Brain microvascular endothelial cell (primary cell): ENCODE data around the gene RELL1.

Experiments used
- DNase-seq: peaks from one replicate; pipeline ENCODE4 v3.0.0-alpha.2; 2020
- H3K27ac ChIP-seq: fragments of 250-450 bp; sonication (Bioruptor Pico); 2 replicates; pipeline ENCODE4 v1.5.1; 2020; ENCODE audit warnings: mild to moderate bottlenecking, moderate library complexity
- H3K27me3 ChIP-seq: fragments of 250-450 bp; sonication (Bioruptor Pico); replicated peaks from 2 replicates; pipeline ENCODE4 v1.5.1; 2020; ENCODE audit warnings: mild to moderate bottlenecking
- H3K36me3 ChIP-seq: fragments of 250-450 bp; sonication (Bioruptor Pico); replicated peaks from 2 replicates; pipeline ENCODE4 v1.5.1; 2020; ENCODE audit warnings: mild to moderate bottlenecking
- H3K4me3 ChIP-seq: 2 replicates; pipeline ENCODE4 v1.5.1; 2011; ENCODE audit warnings: low read depth, mild to moderate bottlenecking, control low read depth, low read length, moderate library complexity
- in situ Hi-C: cut with HindIII; loops from 2 replicates; pipeline ENCODE4 v1.10.0; 2017; ENCODE audit warnings: low sequenced_read_pairs, low pct_ligation_motif_present
- TF ChIP-seq, protein P1 (sequence below): IDR thresholded peaks from 2 replicates; pipeline ENCODE4 v1.5.1; 2011; ENCODE audit warnings: low read depth, mild to moderate bottlenecking, moderate library complexity, low read length, control low read depth, inconsistent platforms; ENCODE audit errors: missing control alignments

The RELL1 gene

DNA sequence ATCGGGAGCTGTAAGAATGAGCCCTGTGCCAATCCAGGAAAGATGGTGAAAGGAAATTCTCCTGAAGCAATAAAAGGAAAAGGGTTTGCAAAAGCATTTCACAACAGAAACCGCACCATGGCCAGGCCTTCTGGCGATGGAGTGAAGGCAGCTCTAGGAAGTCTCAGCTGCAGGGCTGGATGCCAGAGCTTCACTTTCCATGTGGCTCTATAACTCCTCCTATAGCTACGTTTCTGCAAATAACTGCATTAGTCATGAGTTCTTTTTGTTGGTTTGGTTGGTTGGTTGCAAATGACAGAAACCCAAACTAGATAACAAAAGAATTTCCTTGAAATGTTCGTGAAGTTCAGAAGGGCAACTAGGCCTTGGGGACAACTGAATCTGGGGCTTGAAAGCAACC lies 84.6 kb downstream of the RELL1 start:
- in situ Hi-C loops = no loop called here
- Histone ChIP-seq H3K27me3 (no peaks in the 10 kb centered on the region), H3K4me3 (no peak overlapping the region), H3K36me3 (no peaks in the 10 kb centered on the region), H3K27ac (peak overlapping the region; percentile 24)
- TF ChIP-seq, protein P1, sequence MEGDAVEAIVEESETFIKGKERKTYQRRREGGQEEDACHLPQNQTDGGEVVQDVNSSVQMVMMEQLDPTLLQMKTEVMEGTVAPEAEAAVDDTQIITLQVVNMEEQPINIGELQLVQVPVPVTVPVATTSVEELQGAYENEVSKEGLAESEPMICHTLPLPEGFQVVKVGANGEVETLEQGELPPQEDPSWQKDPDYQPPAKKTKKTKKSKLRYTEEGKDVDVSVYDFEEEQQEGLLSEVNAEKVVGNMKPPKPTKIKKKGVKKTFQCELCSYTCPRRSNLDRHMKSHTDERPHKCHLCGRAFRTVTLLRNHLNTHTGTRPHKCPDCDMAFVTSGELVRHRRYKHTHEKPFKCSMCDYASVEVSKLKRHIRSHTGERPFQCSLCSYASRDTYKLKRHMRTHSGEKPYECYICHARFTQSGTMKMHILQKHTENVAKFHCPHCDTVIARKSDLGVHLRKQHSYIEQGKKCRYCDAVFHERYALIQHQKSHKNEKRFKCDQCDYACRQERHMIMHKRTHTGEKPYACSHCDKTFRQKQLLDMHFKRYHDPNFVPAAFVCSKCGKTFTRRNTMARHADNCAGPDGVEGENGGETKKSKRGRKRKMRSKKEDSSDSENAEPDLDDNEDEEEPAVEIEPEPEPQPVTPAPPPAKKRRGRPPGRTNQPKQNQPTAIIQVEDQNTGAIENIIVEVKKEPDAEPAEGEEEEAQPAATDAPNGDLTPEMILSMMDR = no peak
- peak; percentile 82 for DNase-seq

DNA sequence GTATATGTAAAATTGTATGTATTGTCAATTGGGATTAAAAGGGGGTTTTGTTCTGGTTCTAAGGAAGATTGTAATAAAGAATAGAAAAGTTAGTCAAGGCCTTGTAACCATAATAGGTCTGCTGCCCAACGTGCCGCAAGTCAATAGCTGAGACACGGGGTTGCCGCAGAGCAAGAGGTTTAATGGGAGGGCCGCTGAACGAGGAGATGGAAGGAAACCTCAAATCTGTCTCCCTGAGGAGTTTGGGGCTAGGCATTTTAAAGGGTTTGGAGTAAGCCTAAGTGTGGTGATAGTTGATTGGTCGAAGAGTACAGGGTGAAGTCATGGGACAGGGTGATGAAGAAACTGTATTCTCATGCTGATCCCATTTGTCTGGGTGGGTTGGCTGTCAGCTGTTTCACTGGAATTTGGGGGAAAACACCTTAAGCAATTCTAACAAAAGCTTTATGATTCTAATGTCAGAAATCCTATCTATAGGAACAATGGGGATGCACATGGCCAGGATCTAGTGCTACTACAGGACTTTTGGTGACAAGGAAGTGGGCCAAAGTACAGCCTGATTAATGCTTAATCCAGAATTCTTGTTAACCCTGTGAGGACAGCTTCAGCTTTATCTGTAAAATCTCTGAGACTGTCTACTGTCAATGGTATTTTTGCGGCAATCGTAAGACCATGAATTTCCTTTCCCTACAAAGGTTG lies 86.9 kb downstream of the RELL1 start:
- TF ChIP-seq, protein P1 = no peak
- H3K4me3 ChIP-seq = no peak overlapping the region
- in situ Hi-C loops = no loop called here
- H3K36me3 ChIP-seq = no peaks in the 10 kb centered on the region
- no peak for DNase-seq
- no peaks in the 10 kb centered on the region for H3K27me3 ChIP-seq
- H3K27ac ChIP-seq = no peak overlapping the region

DNA sequence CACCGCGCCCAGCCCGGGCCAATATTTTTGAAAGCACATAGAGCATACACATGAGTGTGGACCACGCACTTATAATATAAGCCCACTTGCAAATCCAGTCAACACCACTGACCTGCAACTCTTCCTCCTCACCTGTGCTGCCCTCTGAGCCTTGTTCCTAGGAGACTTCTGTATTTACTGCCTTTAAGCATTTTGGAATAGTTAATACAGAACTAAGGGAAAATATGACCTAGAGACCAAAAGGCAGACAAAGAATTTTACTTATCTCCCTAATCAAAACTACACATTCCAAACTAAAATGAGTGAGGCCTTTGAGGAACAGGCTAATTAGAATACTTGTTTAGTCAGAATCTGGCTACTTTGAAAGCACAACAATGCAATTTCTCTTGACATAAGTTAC lies 89.1 kb downstream of the RELL1 start:
- no peak for DNase-seq
- in situ Hi-C loops = no loop called here
- H3K27me3 ChIP-seq = no peaks in the 10 kb centered on the region
- TF ChIP-seq, protein P1 = no peak
- no peak overlapping the region for H3K4me3 ChIP-seq
- no peak overlapping the region for H3K27ac ChIP-seq
- no peaks in the 10 kb centered on the region for H3K36me3 ChIP-seq

DNA sequence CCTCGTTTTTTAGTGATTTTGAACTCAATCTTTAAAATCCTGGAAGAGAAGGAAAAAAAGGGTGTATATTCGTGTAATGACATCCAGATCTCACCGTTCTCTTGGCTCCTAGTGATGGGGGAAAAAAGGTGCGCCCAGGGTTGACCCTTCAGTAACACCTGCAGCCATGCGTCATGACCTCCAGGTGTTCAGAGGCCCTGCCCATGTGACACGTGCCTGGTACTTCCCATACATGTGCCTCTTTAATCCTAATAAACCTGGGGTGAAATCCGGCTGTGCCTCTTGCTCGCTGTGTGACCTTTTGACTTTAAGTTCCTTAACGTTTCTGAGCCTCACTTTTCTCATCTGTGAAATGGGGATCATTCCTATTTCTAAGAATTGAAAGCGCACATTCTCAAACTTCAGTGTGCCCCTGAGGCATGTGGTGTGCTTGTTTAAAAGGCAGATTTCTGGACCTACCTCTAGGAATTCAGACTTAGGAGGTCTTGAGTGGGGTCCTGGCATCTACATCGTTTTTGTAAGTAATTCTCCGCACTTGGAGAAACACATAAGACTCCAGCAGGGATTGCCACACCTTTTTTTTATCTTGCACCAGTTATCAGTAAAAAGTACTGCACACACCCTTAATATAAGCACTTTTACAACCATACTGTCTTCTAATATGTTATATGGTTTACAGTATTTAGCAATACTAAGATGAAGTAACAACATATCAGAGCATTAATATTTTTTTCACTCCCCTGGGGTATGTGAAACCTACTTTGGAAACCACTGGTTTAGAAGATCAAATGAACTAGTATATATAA lies 90.1 kb downstream of the RELL1 start:
- no peaks in the 10 kb centered on the region for H3K27me3 ChIP-seq
- no peaks in the 10 kb centered on the region for H3K36me3 ChIP-seq
- no peak for DNase-seq
- H3K27ac ChIP-seq = no peak overlapping the region
- in situ Hi-C loops = no loop called here
- H3K4me3 ChIP-seq = no peak overlapping the region
- TF ChIP-seq, protein P1 = no peak

DNA sequence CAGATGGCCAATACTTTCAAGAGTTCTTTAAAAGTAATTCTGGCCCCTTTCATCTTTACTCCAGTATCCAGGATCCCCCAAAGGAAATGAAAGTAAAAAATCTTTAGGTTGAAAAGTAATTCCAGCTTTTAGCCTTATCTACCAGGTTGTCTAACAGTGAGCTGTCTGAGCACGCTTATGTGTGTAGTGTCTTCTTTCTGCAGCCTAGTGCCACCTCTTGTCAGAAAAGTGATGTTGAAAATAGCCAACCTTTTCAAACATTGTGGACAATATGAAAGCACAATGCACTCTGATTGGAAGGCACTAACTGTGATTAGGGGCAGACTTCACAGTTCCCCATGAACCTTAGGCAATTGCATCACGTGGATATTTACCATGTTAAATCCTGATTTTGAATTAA lies 92.1 kb downstream of the RELL1 start:
- Histone ChIP-seq H3K27ac (no peak overlapping the region), H3K4me3 (no peak overlapping the region), H3K36me3 (no peaks in the 10 kb centered on the region), H3K27me3 (no peaks in the 10 kb centered on the region)
- DNase-seq = no peak
- TF ChIP-seq, protein P1 = no peak
- in situ Hi-C loops = no loop called here
